IPS-18a (cell line): ENCODE results near the gene FUOM.

Source experiments
- H3K27ac ChIP-seq: one replicate; pipeline ENCODE4 v1.5.1; 2013; ENCODE audit warnings: low read length
- H3K27me3 ChIP-seq: one replicate; pipeline ENCODE4 v1.6.1; 2013; ENCODE audit warnings: mild to moderate bottlenecking, low read length; ENCODE audit not compliant: control insufficient read depth, insufficient read depth
- H3K36me3 ChIP-seq: one replicate; pipeline ENCODE4 v1.6.1; 2013; ENCODE audit warnings: low read depth, low read length; ENCODE audit not compliant: control insufficient read depth
- H3K4me1 ChIP-seq: one replicate; pipeline ENCODE4 v1.6.1; 2013; ENCODE audit warnings: low read depth, low read length; ENCODE audit not compliant: control insufficient read depth
- H3K4me3 ChIP-seq: one replicate; pipeline ENCODE4 v1.5.1; 2013; ENCODE audit warnings: low read length
- H3K9ac ChIP-seq: one replicate; pipeline ENCODE4 v1.6.1; 2013; ENCODE audit warnings: mild to moderate bottlenecking, low read length, moderate library complexity
- H3K9me3 ChIP-seq: one replicate; pipeline ENCODE4 v1.6.1; 2013; ENCODE audit warnings: low read depth, low read length; ENCODE audit not compliant: control insufficient read depth

The FUOM gene

GRCh38 chr10:133353988-133354605 is 3.7 kb downstream of the FUOM start:
- Histone ChIP-seq H3K9ac (no peak overlapping the region), H3K9me3 (no peaks in the 10 kb centered on the region), H3K4me1 (no peaks in the 10 kb centered on the region), H3K27me3 (no peaks in the 10 kb centered on the region), H3K4me3 (no peak overlapping the region), H3K36me3 (peaks cover 5% of the 10 kb centered on the region), H3K27ac (no peak overlapping the region)

GRCh38 chr10:133353202-133353959 is 4.4 kb downstream of the FUOM start:
- Histone ChIP-seq H3K4me3 (no peak overlapping the region), H3K4me1 (no peaks in the 10 kb centered on the region), H3K36me3 (peaks cover 5% of the 10 kb centered on the region), H3K9ac (no peak overlapping the region), H3K9me3 (no peaks in the 10 kb centered on the region), H3K27ac (no peak overlapping the region), H3K27me3 (no peaks in the 10 kb centered on the region)

GRCh38 chr10:133351408-133352318 is 6.2 kb downstream of the FUOM start:
- Histone ChIP-seq H3K36me3 (peaks cover 5% of the 10 kb centered on the region), H3K4me3 (no peak overlapping the region), H3K9ac (no peak overlapping the region), H3K27me3 (no peaks in the 10 kb centered on the region), H3K4me1 (no peaks in the 10 kb centered on the region), H3K27ac (no peak overlapping the region), H3K9me3 (no peaks in the 10 kb centered on the region)

DNA sequence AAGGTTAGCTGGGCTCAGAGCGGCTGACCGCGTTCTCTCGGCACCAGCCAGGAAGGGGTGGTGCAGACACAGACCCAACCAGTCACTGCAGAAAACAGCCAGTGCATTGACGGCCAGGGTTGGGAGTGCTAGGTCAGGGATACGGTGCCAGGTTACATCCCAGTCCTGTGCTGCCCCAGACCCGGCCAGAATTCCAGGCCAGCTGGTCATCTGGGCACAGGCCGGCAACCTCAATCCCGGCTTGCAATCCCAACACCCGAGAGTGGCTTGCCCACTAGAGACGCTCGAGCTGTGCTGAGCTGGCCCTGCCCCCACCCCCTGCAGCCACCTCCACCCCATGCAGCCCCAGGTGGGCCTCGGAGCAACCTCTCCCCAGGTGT is 6.9 kb downstream of the FUOM start:
- Histone ChIP-seq H3K9ac (no peak overlapping the region), H3K27me3 (no peaks in the 10 kb centered on the region), H3K4me1 (no peaks in the 10 kb centered on the region), H3K27ac (no peak overlapping the region), H3K36me3 (peaks cover 5% of the 10 kb centered on the region), H3K9me3 (no peaks in the 10 kb centered on the region), H3K4me3 (no peak overlapping the region)

DNA sequence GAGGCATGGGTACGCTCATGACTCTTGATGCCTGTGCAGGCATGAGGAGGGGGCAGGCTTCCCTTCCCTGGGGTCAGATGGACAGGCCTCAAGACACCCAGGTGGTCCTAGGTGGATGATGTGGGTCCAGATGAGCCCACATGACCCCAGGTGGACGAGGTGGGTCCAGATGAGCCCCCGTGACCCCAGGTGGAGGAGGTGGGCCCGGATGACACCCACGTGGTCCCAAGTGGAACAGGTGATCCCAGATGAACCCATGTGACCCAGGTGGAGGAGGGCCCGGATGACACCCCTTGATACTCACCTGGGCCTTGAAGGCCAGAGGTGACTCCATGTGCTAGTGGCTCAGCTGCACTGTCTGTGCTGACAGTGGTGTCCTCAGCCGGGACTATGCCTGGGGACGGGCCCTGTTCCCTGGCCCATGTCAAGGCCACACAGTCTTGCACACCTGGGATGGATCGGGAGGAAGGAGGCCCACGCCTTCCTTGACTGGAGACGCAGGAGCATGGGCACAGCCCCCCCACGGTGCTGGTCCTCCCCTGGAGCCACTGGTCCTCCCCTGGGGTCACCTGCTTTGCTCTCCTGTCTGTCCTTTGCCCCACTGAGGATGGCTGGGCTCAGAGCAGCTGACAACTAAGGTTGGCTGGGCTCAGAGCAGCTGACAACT is 7.4 kb downstream of the FUOM start:
- H3K27ac ChIP-seq, result no peak overlapping the region
- no peaks in the 10 kb centered on the region for H3K27me3 ChIP-seq
- no peak overlapping the region for H3K4me3 ChIP-seq
- H3K9ac ChIP-seq, result no peak overlapping the region
- no peaks in the 10 kb centered on the region for H3K4me1 ChIP-seq
- peaks cover 4% of the 10 kb centered on the region for H3K36me3 ChIP-seq
- H3K9me3 ChIP-seq, result no peaks in the 10 kb centered on the region

DNA sequence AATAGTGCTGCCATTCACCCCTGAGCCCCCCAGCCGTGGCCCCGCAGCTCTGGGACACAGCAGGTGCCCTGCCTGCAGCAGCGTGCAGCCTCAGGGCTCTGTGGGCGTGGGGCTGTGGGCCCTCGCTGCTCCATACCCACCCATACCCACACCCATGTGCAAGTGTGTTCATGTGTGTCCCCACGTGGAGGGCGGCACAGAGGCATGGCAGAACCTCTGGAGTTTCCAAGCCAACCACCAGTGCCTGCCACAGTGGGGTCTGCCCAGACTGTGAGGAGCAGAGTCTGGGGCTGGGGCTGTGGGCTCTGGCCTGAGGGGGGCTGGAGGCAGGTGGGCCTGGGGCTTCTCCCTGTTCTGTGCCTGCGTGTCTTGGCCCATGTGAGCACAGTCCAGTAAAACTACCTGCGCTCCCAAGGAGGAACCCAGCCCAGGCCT is 8.2 kb downstream of the FUOM start:
- H3K9me3 ChIP-seq, result no peaks in the 10 kb centered on the region
- no peak overlapping the region for H3K9ac ChIP-seq
- no peaks in the 10 kb centered on the region for H3K4me1 ChIP-seq
- H3K27ac ChIP-seq, result no peak overlapping the region
- H3K27me3 ChIP-seq, result no peaks in the 10 kb centered on the region
- no peaks in the 10 kb centered on the region for H3K36me3 ChIP-seq
- no peak overlapping the region for H3K4me3 ChIP-seq

- no peaks in the 10 kb centered on the region for H3K9me3 ChIP-seq
- H3K4me3 ChIP-seq, result no peak overlapping the region
- no peaks in the 10 kb centered on the region for H3K27me3 ChIP-seq
- H3K36me3 ChIP-seq, result no peaks in the 10 kb centered on the region
- H3K9ac ChIP-seq, result no peak overlapping the region
- no peak overlapping the region for H3K27ac ChIP-seq
- H3K4me1 ChIP-seq, result no peaks in the 10 kb centered on the region
Measured at GRCh38 chr10:133349160-133349568, 8.7 kb downstream of the FUOM start.

GRCh38 chr10:133347710-133348517 is 9.9 kb downstream of the FUOM start:
- no peaks in the 10 kb centered on the region for H3K9me3 ChIP-seq
- no peaks in the 10 kb centered on the region for H3K36me3 ChIP-seq
- no peaks in the 10 kb centered on the region for H3K4me1 ChIP-seq

DNA sequence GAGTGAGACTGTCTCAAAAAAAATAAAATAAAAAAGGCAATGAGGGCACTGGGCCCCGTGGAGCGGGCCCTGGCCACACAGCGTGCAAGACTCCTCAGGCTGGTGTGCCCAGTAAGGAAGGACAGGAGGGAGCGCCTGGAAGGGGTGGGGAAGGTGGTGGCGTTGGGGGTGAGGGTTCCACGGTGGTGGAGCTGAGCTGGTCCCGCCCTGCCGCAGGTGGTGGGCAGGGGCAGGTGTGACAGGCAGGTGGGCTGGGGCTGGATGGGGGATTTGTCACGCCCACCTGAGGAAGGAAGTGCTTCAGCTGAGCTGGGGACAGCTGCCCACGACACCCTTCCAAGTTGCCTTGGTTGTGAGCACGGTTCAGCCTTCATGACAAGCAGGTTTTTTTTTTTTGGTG is 11.4 kb downstream of the FUOM start:
- Histone ChIP-seq H3K36me3 (no peaks in the 10 kb centered on the region), H3K4me3 (no peak overlapping the region), H3K27me3 (peaks cover 6% of the 10 kb centered on the region), H3K4me1 (no peaks in the 10 kb centered on the region), H3K9me3 (no peaks in the 10 kb centered on the region), H3K27ac (no peak overlapping the region), H3K9ac (no peak overlapping the region)

More at GRCh38 chr10:133347710-133348517, 9.9 kb downstream of the FUOM start:
- H3K27me3 ChIP-seq, result no peaks in the 10 kb centered on the region
- H3K4me3 ChIP-seq, result no peak overlapping the region
- no peak overlapping the region for H3K27ac ChIP-seq
- H3K9ac ChIP-seq, result no peak overlapping the region

DNA sequence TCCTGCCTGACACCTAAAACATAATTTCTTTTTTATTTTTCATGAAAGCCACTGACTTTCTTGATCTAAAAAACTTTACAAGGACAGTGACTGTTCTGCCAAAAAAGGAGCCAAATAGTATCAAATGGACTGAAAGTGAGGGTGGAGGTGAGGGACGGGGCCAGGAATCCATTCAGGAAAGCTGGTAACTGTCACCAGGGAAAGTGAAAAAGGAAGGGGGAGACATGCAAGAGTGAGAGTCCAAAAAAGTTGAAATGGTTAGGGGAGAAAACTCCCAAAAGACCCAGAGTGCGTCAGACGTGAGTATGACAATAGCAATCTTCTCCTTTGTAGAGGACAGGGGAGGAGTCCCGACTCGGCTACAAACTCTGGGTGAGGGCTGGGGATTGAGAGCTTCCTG is 13.6 kb downstream of the FUOM start:
- Histone ChIP-seq H3K9me3 (no peaks in the 10 kb centered on the region), H3K27me3 (peaks cover 12% of the 10 kb centered on the region), H3K4me1 (no peaks in the 10 kb centered on the region), H3K36me3 (no peaks in the 10 kb centered on the region), H3K4me3 (no peak overlapping the region), H3K9ac (no peak overlapping the region), H3K27ac (no peak overlapping the region)
